Vagina (tissue), 2 donors: Measurements from ENCODE around the gene AGRN. TPM values are rescaled to one million over a fixed set of nuclear protein-coding genes. Genes with fewer than 3 reads are reported as not detected.

Experiments
- DNase-seq, 2 donors: peaks; one replicate each; pipeline ENCODE4 v3.0.0-alpha.2; 2017; ENCODE audit errors: extremely low spot score in 2 of 2
- H3K27ac ChIP-seq: fragments of 200-600 bp; sonication (generic); one replicate; pipeline ENCODE4 v1.5.1; 2019
- H3K27me3 ChIP-seq: fragments of 200-600 bp; sonication (generic); one replicate; pipeline ENCODE4 v1.5.1; 2019
- H3K36me3 ChIP-seq, 2 donors: fragments of 200-600 bp; sonication (generic); one replicate each; pipeline ENCODE4 v1.5.1; 2017 to 2019
- H3K4me1 ChIP-seq: fragments of 200-600 bp; sonication (generic); one replicate; pipeline ENCODE4 v1.5.1; 2019
- H3K4me3 ChIP-seq, 2 donors: fragments of 200-600 bp; sonication (generic); 1 replicate in 1 of 2; 2 replicates in 1 of 2; pipeline ENCODE4 v1.5.1; 2016 to 2019
- H3K9me3 ChIP-seq: fragments of 200-600 bp; sonication (generic); one replicate; pipeline ENCODE4 v1.5.1; 2019
- CTCF ChIP-seq, 3 experiments: fragments of 450-650 bp in 2 of 3; fragments of 200-600 bp in 1 of 3; sonication (generic) in 1 of 3; IDR thresholded peaks; one replicate each; pipeline ENCODE4 v1.5.1; 2017 to 2019; ENCODE audit warnings: antibody characterized with exemption in 3 of 3, mild to moderate bottlenecking in 2 of 3, moderate library complexity in 2 of 3
- POLR2A ChIP-seq, 2 donors: fragments of 450-650 bp; IDR thresholded peaks; one replicate each; pipeline ENCODE4 v1.6.1; 2017; ENCODE audit warnings: antibody characterized with exemption in 2 of 2, mild to moderate bottlenecking in 2 of 2, moderate library complexity in 2 of 2
- POLR2AphosphoS5 ChIP-seq, 2 donors: sonication (generic); formaldehyde crosslinking; IDR thresholded peaks; one replicate each; pipeline ENCODE4 v1.9.0; 2017; ENCODE audit warnings: antibody characterized with exemption in 2 of 2, mild to moderate bottlenecking in 2 of 2, low read depth in 1 of 2; ENCODE audit not compliant: insufficient read depth in 1 of 2
- intact Hi-C: fragments of 100-400 bp; cut with DNase I; formaldehyde crosslinking; loops from one replicate; pipeline ENCODE4 v1.15.1; 2023
- total RNA-seq: library from RNA; depleted of rRNA; stranded (reverse); fragments of >200 nt; gene quantifications from one replicate; pipeline ENCODE4 v1.2.3, GENCODE V29; 2016

AGRN gene
- total RNA-seq, 1 donor from 2014 or later = 25.5 TPM

- H3K36me3 ChIP-seq = no peaks in the 10 kb centered on the region
- no peak for TF ChIP-seq CTCF (IDR thresholded peaks at IDR 0.05)
- TF ChIP-seq POLR2A (IDR thresholded peaks at IDR 0.05) = no peak
- TF ChIP-seq POLR2AphosphoS5 (IDR thresholded peaks at IDR 0.05; ENCODE audit: insufficient read depth in 1 of 2, low read depth in 1 of 2) = no peak
- H3K4me3 ChIP-seq = peak overlapping the region; percentile 40 to 48
- DNase-seq = no peak
- peak overlapping the region; percentile 73 for H3K27ac ChIP-seq
- intact Hi-C loops = no loop called here
- H3K9me3 ChIP-seq = no peaks in the 10 kb centered on the region
- no peaks in the 10 kb centered on the region for H3K27me3 ChIP-seq
- H3K4me1 ChIP-seq = peaks cover 24% of the 10 kb centered on the region
These were observed 49.3 kb downstream of the AGRN start for GRCh38 chr1:1069056-1069710.

GRCh38 chr1:1069711-1070676, 50.1 kb downstream of the AGRN start:
- intact Hi-C loops = no loop called here
- no peak for DNase-seq
- Histone ChIP-seq H3K36me3 (no peaks in the 10 kb centered on the region), H3K27ac (peak overlapping the region; percentile 73), H3K9me3 (no peaks in the 10 kb centered on the region), H3K4me3 (peak overlapping the region; percentile 40 to 48), H3K27me3 (no peaks in the 10 kb centered on the region), H3K4me1 (peaks cover 21% of the 10 kb centered on the region)
- no peak for TF ChIP-seq POLR2AphosphoS5 (IDR thresholded peaks at IDR 0.05; ENCODE audit: insufficient read depth in 1 of 2, low read depth in 1 of 2)
- no peak for TF ChIP-seq CTCF (IDR thresholded peaks at IDR 0.05)
- TF ChIP-seq POLR2A (IDR thresholded peaks at IDR 0.05) = no peak

- Histone ChIP-seq H3K27me3 (no peaks in the 10 kb centered on the region), H3K36me3 (no peaks in the 10 kb centered on the region), H3K4me1 (peaks cover 21% of the 10 kb centered on the region), H3K4me3 (peak overlapping the region in 1 of 2 donors; percentile 26), H3K9me3 (no peaks in the 10 kb centered on the region), H3K27ac (peak overlapping the region; percentile 36)
- no peak for TF ChIP-seq POLR2AphosphoS5 (IDR thresholded peaks at IDR 0.05; ENCODE audit: insufficient read depth in 1 of 2, low read depth in 1 of 2)
- TF ChIP-seq POLR2A (IDR thresholded peaks at IDR 0.05) = no peak
- TF ChIP-seq CTCF (IDR thresholded peaks at IDR 0.05) = no peak
- no peak for DNase-seq
- intact Hi-C loops = no loop called here
These were observed 51.8 kb downstream of the AGRN start for GRCh38 chr1:1071486-1072298.

GRCh38 chr1:1072299-1072848, 52.5 kb downstream of the AGRN start:
- Histone ChIP-seq H3K27me3 (no peaks in the 10 kb centered on the region), H3K4me1 (peaks cover 21% of the 10 kb centered on the region), H3K4me3 (peak overlapping the region in 1 of 2 donors; percentile 26), H3K9me3 (no peaks in the 10 kb centered on the region), H3K36me3 (no peaks in the 10 kb centered on the region), H3K27ac (no peak overlapping the region)
- intact Hi-C loops = no loop called here
- no peak for DNase-seq
- TF ChIP-seq CTCF (IDR thresholded peaks at IDR 0.05) (no peak), POLR2A (IDR thresholded peaks at IDR 0.05) (no peak), POLR2AphosphoS5 (IDR thresholded peaks at IDR 0.05; ENCODE audit: insufficient read depth in 1 of 2, low read depth in 1 of 2) (no peak)
